GM19324 (cell line): ENCODE measurements around the gene ZBTB17.
"Not testable (repeated sequence)": the region's sequence is repeated elsewhere in the genome, so short reads cannot be mapped to it uniquely, and the experiment has no call there.

Experiments
- ATAC-seq: cut with Tn5 transposase; IDR thresholded peaks from one replicate; pipeline ENCODE4 v1.9.1; 2021; ENCODE audit warnings: mild to moderate bottlenecking, moderate library complexity; ENCODE audit not compliant: unreplicated experiment, low FRiP score

Gene ZBTB17

GRCh38 chr1:15913607-15914006 is 62.3 kb downstream of the ZBTB17 start:
- ATAC-seq = not testable (repeated sequence)

- ATAC-seq = no peak
Measured at GRCh38 chr1:15911927-15912326, 64.0 kb downstream of the ZBTB17 start.

GRCh38 chr1:15911141-15911540 is 64.8 kb downstream of the ZBTB17 start:
- no peak for ATAC-seq

- ATAC-seq = no peak
Measured at GRCh38 chr1:15908597-15908996, 67.3 kb downstream of the ZBTB17 start.

- ATAC-seq = no peak
Measured at GRCh38 chr1:15902882-15903281, 73.0 kb downstream of the ZBTB17 start.

GRCh38 chr1:15900662-15901279 is 75.1 kb downstream of the ZBTB17 start:
- ATAC-seq = no peak

GRCh38 chr1:15899266-15899665 is 76.6 kb downstream of the ZBTB17 start:
- ATAC-seq = no peak

GRCh38 chr1:15896841-15897610 is 78.9 kb downstream of the ZBTB17 start:
- ATAC-seq = not testable (repeated sequence)

GRCh38 chr1:15895233-15895632 is 80.7 kb downstream of the ZBTB17 start:
- ATAC-seq = no peak

GRCh38 chr1:15892857-15893599 is 82.9 kb downstream of the ZBTB17 start:
- ATAC-seq = not testable (repeated sequence)
